NCI-H69 (cell line): ENCODE data around the gene UBE2F.

Experiments
- DNase-seq: peaks from one replicate; lab custom pipeline; 2025; lab: John Stamatoyannopoulos, UW

Gene UBE2F, protein sequence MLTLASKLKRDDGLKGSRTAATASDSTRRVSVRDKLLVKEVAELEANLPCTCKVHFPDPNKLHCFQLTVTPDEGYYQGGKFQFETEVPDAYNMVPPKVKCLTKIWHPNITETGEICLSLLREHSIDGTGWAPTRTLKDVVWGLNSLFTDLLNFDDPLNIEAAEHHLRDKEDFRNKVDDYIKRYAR

DNA sequence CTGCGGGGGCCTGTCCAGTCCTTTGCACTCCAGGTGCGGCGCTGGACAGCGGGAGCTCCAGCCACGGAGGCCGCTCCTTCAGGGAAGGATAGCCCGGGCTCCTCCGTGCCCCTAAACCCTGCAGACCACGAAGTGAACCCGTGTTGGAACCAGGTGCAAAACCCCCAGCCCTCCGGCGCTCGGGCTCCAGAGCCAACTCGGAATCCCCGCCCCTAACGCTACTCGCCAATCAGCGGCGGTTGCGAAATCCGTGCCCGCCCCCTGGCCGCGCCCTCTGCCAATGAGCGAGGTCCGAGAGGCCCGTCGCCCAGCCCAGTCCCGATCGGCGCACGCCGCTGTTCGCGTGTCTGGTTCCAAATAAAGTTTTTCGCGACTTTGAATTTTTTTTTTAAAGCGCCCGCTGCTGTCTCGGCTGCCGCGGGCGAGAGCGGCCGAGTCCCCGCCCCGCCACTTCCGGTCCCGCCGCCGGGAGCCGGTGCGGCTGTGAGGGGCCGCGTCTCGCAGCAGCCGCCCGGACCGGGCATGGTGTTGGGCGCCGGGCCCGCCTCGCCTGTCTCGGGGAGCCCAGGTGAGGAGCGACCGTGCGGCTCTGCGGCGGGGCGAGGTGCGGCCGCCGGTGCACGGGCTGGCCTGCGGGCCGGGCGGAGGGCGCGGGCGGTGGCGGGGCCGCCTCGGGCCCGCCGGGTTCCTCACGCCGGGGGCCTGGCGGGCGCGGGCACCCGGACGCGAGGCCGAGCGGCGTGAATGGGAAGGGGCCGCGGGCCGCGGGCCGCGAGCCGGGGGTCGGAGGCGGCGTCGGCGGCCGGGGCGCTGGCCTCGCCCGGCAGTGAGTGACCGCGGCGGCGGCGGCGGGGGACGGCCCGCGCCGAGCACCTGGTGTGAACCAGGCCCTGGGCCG is at the start of gene UBE2F:
UBE2F (plus strand) TSS at position 450 of the 898 bp plus-strand sequence. CDS start 6,094 bp downstream, outside the sequence.
- peak; percentile 95 for DNase-seq

DNA sequence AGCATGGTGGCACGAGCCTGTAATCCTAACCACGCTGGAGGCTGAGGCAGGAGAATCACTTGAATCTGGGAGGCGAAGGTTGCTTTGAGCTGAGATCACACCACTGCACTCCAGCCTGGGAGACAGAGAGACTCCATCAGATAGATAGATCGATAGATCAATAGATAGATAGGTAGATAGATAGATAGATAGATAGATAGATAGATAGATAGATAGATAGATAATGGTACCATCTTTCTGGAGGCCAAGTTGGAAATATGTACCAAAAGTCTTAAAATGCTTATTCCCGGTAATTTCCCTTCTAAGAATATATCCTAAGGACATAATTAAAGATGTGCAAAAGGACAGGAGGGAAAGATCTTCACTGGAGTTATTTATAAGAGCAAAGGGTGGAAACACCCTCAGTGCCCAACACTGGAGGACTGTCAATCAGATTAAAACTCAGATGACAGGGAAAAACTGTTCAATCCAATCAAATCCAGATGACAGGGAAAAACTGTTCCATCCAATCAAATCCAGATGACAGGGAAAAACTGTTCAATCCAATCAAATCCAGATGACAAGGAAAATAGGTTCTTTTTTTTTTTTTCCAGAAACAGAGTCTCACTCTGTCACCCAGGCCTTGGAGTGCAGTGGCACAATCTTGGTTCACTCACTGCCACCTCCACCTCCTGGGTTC is 49.0 kb upstream of the UBE2F start:
- no peak for DNase-seq

DNA sequence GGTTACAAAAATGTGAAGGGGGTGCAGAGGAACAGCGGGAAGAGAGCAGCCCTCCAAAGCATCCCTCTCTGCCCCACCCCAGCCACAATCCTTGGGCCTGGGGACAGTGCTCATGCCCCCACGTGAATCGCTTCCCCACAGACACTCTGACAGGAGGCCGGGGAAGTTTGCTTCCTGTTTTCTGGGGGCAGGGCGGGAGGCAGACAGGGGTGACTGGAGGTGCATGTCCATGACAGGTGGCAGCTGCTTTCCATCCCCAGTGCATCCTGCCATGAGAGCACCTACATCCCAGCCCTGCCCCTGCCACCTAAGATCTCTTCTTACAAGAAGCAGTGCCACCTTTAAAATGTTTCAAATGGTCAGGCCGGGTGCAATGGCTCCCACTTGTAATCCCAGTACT is 47.2 kb upstream of the UBE2F start:
- DNase-seq = no peak

DNA sequence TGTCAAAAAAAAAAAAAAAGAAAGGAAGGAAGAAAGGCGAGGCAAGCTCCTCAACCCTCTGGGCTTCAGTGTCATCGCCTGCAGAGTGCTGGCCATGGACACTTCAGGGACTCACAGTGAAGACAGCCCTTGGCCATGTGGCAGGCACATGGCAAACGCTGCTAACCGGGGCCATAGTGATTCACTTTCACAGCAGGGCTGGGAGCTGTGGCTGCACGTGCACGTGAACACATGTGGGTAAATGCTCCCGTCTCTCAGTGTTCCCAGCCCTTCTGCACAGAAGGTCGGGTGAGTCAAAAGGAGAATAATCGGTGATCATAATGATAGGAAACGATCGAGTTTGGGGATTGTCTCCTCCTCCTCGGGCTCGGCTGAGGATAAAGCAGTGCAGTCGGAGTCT is 46.1 kb upstream of the UBE2F start:
- DNase-seq = no peak

DNA sequence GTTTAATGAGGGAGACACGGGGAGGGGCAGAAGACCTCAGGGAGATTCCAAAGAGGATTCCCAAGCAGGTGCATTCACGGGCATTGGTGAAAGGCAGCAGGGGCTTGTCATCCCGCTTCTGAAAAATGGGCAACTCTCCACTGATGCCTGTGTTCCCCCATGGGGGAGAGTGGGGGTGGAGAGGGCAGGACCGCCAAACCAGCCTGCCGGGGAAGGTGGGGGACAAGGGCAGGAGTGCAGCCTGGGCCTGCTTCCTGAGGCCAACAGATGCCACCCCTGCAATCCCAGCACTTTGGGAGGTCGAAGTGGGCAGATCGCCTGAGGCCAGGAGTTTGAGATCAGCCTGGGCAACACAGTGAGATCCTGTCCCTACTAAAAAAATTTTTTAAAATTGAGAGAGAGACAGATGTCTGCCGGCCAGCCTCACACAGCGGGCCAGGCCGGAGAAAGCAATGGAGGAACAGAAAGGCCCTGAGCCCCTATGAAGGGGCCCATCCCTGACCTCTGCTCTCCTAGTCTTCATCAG is 44.8 kb upstream of the UBE2F start:
- DNase-seq = no peak

DNA sequence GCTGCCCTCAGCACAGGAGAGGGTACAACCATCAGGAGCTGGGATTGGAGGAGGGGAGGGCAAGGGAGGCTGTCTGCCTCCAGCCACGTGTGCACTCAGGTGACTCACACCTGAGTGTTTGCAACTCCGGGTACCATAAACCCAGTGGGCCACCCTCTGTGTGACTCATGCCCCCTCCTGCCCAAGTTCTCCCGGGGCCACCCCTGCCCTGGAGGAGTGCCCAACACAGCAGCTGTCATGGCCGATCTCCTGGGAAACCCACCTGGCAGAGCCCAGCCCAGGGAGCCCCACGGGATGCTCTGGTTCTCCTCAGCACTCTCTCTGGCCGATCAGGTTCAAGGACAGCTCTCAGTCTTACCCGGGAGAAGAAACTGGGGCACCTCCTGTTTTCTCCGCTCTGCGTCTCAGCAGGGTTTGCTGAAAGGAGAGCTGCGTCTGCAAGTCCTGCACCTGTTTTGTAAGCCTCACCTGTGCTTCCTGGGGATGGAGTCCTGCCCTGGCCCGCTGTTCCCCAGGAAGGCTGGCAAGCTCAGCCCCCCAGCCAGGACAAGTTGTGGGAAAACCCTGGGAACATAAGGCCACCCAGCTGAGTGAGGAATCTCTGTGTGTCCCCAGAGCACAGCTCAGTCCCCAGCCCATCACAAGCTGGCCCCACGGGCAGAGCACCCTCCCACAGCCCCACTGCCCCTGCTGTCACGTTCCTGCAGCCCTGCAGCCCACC is 44.0 kb upstream of the UBE2F start:
- DNase-seq = peak; percentile 78

DNA sequence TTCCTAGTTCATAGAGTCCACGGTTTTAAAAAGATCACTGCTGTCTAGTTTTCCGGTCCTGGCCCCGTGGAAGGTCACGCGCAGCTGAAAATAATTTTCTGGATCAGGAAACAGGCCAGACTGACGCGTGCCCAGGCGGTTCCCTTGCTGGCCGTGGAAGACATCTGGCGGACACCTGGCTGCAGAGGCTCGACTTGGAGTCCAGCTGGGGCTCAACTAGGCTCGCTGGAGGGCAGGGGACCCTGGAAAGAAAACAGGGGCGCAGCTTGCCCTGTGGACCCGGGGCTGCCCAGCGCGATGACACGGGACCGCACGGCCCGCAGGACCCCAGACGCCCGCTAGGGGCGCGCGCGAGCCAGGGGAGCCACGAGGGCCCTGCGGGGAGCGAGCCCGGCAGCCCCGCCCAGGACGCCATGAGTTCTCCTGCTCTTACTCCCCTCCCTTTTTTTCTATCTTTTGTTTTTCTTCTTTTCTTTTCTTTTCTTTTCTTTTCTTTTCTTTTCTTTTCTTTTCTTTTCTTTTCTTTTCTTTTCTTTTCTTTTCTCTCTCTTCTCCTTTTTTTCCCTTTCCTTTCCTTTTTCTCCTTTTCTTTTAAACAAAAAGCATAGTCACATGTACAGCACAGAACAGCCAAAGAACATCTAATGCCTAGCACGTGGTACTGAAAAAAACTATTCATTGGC is 43.2 kb upstream of the UBE2F start:
- DNase-seq = peak; percentile 72

DNA sequence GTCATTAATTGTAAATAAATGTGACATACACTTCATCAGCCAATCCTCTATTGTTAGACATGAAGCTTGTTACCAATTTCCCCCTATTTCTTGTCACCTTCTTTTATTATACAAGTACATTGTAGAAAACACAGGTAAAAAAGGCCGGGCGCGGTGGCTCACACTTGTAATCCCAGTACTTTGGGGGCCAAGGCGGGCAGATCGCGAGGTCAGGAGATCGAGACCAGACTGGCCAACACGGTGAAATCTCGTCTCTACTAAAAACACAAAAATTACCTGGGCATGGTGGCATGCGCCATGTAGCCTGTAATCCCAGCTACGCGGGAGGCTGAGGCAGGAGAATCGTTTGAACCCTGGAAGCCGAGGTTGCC is 42.7 kb upstream of the UBE2F start:
- DNase-seq = no peak

DNA sequence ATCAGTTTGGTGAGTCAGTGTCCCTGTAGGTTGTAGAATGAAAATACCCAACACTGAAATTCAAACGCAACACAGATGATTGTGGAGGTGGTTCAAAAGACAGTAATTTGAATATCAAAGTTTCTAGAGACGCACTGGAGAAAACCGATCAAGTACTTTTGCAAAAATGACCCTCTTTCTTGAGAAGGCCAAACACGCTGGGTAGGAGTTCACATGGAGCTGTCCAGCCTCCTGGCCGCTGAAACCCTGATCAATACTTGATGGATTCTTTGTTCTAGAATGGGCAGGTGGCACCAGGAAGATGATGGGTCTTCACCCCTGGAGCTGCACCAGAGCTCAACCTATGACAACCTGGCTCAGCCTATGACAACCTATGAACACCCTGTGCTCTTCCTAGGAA is 39.7 kb upstream of the UBE2F start:
- DNase-seq = no peak

DNA sequence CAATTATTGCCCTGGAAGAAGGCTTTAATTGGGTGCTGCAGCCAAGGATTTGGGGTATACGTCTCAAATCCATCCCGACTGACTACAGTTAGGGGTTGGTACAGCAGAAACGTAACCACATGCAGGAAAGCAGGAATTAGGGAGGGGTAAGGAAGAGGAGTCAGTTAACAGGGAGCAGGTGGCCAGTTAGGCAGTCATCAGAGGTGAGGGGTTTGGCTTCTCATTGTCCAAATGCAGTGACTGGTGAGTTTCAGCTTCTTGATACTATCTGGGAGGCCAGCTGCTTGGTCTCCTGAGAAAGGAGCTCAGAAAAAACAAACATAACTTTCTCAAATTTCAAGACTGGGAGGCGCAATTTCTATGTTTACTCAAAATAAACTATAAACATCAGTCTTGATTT is 38.8 kb upstream of the UBE2F start:
- DNase-seq = peak; percentile 33

DNA sequence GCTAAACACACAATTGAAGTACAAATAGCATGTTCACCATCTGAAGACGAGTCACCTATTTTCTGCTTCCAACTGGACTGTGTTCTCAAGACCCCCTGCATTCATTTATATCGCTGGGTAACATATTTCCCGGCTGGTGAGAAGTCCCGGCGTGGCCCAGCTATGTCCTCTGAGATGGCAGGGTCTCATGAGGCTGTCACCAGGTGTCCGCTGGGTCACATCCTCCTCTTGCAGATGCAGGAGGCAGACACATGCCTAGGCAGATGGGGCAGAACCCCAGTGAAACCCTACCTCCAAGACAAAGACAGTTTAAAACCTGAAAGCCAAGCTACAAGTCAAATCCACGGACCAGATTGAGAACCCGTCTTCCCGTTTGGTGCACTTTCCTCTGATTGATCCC is 36.8 kb upstream of the UBE2F start:
- no peak for DNase-seq

DNA sequence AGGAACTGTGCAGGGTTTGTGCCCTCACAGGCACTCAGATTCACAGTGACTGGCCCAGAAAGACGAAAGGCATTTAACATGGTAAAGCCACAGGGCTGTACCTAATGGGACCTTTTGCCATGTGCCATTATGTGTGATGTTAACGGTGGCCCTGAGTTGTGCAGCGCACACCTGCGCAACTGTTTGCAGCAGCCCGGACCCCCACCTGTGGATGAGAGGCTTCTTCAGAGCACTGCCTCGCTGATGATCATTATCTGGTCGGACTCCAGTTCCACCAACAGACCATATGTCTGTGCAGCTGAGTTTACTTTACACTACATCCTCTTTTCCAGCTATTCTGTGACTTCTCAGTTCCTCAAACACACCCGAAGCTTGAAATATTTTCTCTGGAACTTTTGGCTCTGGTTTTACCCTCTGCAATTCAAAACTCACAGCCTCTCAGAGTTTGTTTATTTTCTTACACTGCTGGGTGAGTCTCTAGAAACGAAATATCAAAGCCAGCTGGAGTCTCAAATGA is 35.6 kb upstream of the UBE2F start:
- DNase-seq = no peak

DNA sequence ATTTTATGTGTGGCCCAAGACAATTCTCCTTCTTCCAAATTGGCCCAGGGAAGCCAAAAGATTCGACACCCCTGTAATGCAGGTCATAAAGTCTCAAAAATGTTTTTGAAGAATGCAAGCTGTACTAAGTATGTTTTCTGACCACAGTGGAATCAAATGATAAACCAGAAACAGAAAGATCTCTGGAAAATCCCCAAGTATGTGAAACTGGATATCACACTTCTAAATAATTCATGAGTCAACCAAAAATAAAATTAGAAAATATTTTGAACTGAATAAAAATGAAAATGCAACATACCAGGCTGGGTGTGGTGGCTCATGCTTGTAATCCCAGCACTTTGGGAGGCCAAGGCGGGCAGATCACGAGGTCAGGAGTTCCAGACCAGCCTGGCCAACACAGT is 34.1 kb upstream of the UBE2F start:
- DNase-seq = no peak

DNA sequence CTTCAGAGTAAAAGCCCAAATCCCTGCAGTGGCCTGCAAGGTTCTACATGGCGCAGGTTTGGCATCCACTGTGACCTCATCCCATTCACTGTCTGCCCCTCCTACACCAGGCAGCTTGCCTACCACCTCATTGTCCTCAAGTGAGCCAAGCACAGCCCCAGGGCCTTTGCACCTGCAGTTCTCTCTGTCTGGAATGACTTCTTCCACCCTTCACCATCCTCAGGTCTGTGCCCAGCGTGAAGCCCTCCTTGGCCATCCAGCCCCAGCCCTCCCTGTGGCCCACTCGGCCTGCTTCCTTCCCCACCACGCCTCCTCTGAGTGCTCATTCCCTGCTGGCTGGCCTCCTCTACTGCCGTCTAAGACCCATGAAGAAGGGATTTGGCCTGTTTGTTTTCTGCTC is 32.6 kb upstream of the UBE2F start:
- DNase-seq = no peak

DNA sequence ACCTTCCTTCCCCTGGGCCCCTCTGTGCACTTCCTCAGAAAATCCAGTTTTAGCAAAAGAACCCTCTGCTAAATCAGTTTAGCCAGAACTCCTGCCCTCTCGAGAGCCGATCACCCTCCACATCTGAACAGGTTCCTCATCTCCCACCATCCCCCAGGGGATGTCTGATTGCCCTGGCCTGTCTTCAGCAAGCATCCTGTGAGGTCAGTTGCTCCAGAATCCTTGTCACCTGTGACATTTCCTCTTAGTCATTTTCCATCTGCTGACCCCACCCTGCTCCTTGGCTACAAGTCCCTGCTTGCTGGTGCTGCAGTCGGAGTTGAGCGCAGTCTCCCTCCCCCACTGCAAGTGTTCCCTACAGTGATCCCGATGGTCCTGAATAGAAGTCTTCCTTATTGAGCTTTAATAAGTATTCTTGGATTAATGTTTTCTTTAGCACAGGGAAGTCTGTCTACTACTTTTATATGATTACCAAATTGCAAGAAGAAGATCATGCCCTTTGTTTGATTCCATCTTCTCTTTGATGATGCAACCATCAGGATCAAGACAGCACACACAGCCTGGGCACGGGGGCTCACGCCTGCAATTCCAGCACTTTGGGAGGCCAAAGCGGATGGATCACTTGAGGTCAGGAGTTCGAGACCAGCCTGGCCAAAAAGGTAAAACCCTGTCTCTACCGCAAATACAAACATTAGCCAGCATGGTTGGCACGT is 30.9 kb upstream of the UBE2F start:
- peak; percentile 45 for DNase-seq

DNA sequence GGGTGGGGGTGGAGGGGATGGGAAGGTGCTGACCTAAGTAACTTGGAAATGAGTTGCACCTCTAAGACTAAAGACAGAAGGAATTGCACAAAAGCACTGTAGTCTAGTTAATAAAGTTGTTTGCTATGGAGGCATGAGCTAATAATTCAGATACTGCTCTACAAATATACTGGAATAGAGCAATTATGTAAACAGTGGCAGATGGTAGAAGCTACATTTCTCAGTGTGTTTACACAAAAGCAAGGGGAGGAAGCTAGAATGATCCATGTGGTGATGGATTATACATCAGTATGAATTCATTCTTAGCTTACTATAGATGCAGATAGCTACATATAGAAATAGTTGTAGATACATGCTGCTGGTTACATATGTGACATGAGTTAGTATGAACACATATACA is 27.6 kb upstream of the UBE2F start:
- DNase-seq = peak; percentile 77

DNA sequence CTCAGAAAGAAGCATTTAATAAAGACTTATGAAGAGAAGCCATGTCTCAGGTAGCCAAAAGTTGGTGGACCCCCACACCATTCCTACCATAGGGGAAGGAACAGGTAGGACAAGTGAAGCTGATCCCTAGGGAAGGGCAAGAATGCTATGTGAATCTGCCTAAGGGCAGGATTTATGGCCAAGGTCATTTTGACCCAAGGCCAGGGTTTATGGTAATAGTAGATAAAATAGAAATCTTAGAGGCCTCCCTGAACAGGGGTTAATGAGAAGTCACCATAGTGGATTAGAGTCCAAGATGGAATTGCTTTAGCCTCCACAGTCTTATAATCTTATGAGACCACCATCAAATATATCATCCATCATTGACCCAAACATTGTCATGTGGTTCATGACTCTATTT is 26.0 kb upstream of the UBE2F start:
- DNase-seq = no peak

DNA sequence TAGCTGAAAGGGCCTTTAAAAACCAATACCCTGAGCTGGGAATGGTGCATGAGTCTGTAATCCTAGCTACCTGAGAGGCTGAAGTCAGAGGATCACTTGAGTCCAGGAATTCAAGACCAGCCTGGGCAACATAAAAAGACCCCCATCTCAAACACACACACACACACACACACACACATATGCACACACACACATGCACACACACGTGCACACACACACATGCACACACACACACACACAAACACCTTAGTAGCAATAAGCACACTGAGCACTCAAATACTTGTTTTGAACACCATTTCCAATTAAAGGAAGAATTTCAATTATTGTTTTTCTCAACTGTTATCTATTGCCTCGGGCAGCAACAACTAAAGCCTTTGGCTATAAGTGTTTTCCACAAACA is 25.6 kb upstream of the UBE2F start:
- no peak for DNase-seq

DNA sequence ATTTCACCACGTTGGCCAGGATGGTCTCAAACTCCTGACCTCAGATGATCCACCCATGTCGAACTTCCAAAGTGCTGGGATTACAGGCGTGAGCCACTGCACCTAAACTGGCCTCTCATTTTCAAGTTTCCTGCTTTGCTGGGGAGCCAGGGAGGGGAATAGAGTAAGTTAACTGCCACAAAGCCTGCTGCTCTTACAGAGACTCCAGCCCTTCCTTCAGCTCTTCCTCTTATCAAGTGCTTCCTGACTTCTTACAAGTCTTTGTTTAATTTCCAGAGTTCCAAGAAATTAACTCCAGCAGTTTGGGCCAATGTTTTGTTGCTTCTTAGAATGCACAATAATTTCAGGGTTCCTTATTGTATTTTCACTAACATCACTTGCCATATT is 24.3 kb upstream of the UBE2F start:
- no peak for DNase-seq

DNA sequence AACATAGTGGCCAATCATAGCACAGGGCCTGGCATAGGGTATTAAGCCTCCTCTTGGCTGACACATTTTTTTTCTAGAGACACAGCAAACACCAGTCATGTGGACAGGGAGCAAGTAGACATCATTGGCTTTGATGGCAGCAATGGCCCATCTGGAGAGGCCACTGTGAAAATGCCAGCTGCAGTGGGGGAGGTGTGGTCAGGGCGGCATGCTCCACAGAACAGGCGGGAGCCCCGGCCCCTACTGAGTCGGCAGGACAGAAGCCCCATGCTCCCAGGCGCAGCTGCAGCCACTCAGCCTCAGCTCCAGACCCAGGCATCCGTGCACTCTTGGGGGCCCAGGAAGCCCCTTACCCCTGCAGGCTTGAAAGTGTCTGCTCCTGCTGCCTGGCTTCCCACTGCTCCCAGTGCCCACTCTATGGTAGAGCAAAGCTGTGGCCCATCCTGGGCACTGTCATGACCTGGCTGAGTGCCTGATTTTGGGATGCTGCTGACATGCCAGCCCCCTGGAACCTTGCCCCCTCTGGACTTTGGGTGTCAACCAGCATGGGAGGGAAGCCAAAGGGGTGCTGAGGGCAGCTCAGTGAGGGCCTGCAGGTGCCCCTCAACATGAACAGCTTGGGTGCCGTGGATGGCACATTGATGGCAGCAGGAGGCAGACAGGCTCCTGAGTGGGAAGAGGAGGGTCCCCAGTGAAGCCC is 23.3 kb upstream of the UBE2F start:
- no peak for DNase-seq
